Pons (tissue), 1 donor: Measurements from ENCODE around the gene ANO9.
"Not testable (repeated sequence)": the region's sequence is repeated elsewhere in the genome, so short reads cannot be mapped to it uniquely, and the experiment has no call there.

Source experiments
- DNase-seq: peaks from one replicate; pipeline ENCODE4 v3.0.0-alpha.2; 2016; ENCODE audit warnings: low spot score

The ANO9 gene

GRCh38 chr11:415640-416041 lies 26.2 kb downstream of the ANO9 start:
- DNase-seq, result no peak

- DNase-seq, result no peak
These were observed 27.4 kb downstream of the ANO9 start for GRCh38 chr11:414318-414857.

- no peak for DNase-seq
These were observed 28.4 kb downstream of the ANO9 start for GRCh38 chr11:413120-414081.

GRCh38 chr11:412641-413119 lies 29.1 kb downstream of the ANO9 start:
- DNase-seq, result no peak

- not testable (repeated sequence) for DNase-seq
These were observed 30.3 kb downstream of the ANO9 start for GRCh38 chr11:411520-411919.

- not testable (repeated sequence) for DNase-seq
These were observed 31.1 kb downstream of the ANO9 start for GRCh38 chr11:410711-411110.

- no peak for DNase-seq
These were observed 32.0 kb downstream of the ANO9 start for GRCh38 chr11:409600-410483.

GRCh38 chr11:409008-409599 lies 32.7 kb downstream of the ANO9 start:
- DNase-seq, result no peak

GRCh38 chr11:408154-409007 lies 33.4 kb downstream of the ANO9 start:
- no peak for DNase-seq

- no peak for DNase-seq
These were observed 34.1 kb downstream of the ANO9 start for GRCh38 chr11:407651-408123.

GRCh38 chr11:406796-407650 lies 34.8 kb downstream of the ANO9 start:
- DNase-seq, result peak; percentile 32

GRCh38 chr11:405954-406795 lies 35.6 kb downstream of the ANO9 start:
- no peak for DNase-seq

- no peak for DNase-seq
These were observed 36.4 kb downstream of the ANO9 start for GRCh38 chr11:405323-405953.

GRCh38 chr11:404551-405264 lies 37.1 kb downstream of the ANO9 start:
- no peak for DNase-seq

GRCh38 chr11:403761-404431 lies 37.9 kb downstream of the ANO9 start:
- no peak for DNase-seq

- DNase-seq, result no peak
These were observed 38.6 kb downstream of the ANO9 start for GRCh38 chr11:403021-403760.
